HL-60 (cell line): ENCODE data around the gene SNRPA1.

ENCODE experiments used
- CTCF ChIP-seq: IDR thresholded peaks from one replicate; pipeline ENCODE4 v1.5.1; 2011; ENCODE audit warnings: low read length, control low read depth, inconsistent platforms; ENCODE audit not compliant: insufficient read depth
- GABPA ChIP-seq: IDR thresholded peaks from 2 replicates; pipeline ENCODE4 v1.6.1; 2012; ENCODE audit warnings: low read depth
- POLR2AphosphoS5 ChIP-seq: IDR thresholded peaks from 2 replicates; pipeline ENCODE4 v1.6.1; 2012; ENCODE audit warnings: low read depth
- REST ChIP-seq: IDR thresholded peaks from 2 replicates; pipeline ENCODE4 v1.6.1; 2012; ENCODE audit warnings: low read depth; ENCODE audit not compliant: insufficient replicate concordance
- SPI1 ChIP-seq: IDR thresholded peaks from 2 replicates; pipeline ENCODE4 v1.6.1; 2012; ENCODE audit warnings: low read depth, mild to moderate bottlenecking, borderline replicate concordance

DNA sequence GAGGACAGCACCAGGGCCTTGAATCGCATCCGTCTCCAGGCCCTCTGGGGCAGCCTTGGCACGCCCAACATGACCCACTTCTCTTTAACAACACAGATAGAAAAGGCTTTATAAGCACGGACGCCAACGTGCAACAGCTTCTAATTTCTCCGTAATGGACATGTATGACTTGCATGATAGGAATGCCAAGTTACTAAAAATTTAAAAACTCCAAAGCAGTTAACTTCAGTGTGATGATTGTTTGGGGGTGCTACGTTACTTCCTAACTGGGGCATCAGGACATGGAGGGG, 30.9 kb upstream of the SNRPA1 start:
- no peak for TF ChIP-seq CTCF
- TF ChIP-seq POLR2AphosphoS5, result no peak
- TF ChIP-seq SPI1, result no peak
- no peak for TF ChIP-seq REST
- no peak for TF ChIP-seq GABPA
